Measurements from ENCODE around the gene MYO15A.

DNA sequence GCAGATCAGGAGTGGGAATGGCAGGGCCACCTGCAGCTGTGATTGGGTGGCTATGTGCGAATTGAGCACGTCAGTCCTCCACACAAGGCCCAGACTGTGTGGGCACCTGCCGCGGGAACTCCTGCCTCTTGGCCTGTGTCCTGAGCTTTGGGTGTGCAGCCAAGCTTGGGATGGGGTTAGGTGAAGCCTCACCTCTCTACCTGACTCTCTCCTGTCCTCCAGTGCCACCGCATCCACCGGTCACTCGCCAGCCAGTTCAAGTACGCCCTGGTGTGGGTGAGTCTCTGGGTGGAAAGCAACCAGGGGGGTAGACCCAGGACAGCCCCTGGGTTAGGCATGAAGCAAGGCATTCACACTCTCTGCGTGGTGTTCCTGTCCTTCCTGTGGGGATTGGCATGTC lies 2.3 kb upstream of the MYO15A start:
- no peak for TF ChIP-seq POLR2A (IDR thresholded peaks at IDR 0.05; ENCODE audit: low read length)
- no peak for TF ChIP-seq GATA1 (IDR thresholded peaks at IDR 0.05; ENCODE audit: low read depth, low read length)

Measured in erythroblast (primary cell).